Upper lobe of left lung (tissue), 6 donors: ENCODE measurements around the gene SCG5. TPM values are rescaled to one million over a fixed set of nuclear protein-coding genes. Genes with fewer than 3 reads are reported as not detected.

Experiments used
- ATAC-seq, 2 donors: fragments of 200-7000 bp; cut with Tn5 transposase; one replicate each; pipeline ENCODE4 v1.9.1; 2022; ENCODE audit warnings: mild to moderate bottlenecking in 2 of 2, moderate library complexity in 2 of 2; ENCODE audit not compliant: low FRiP score in 2 of 2
- DNase-seq, 2 donors: peaks; one replicate each; pipeline ENCODE4 v3.0.0-alpha.2; 2019 to 2020
- H3K27ac ChIP-seq, 4 donors: fragments of 200-600 bp; sonication (generic); one replicate each; pipeline ENCODE4 v1.5.1; 2016 to 2019
- H3K27me3 ChIP-seq, 4 donors: fragments of 200-600 bp; sonication (generic); one replicate each; pipeline ENCODE4 v1.5.1; 2017 to 2019
- H3K36me3 ChIP-seq, 4 donors: fragments of 200-600 bp; sonication (generic); one replicate each; pipeline ENCODE4 v1.5.1; 2016 to 2019
- H3K4me1 ChIP-seq, 4 donors: fragments of 200-600 bp; sonication (generic); one replicate each; pipeline ENCODE4 v1.5.1; 2018 to 2019
- H3K4me3 ChIP-seq, 4 donors: fragments of 200-600 bp; sonication (generic); one replicate each; pipeline ENCODE4 v1.5.1; 2017 to 2019; ENCODE audit warnings: mild to moderate bottlenecking in 2 of 4, moderate library complexity in 1 of 4
- H3K9me3 ChIP-seq, 4 donors: fragments of 200-600 bp; sonication (generic); one replicate each; pipeline ENCODE4 v1.5.1; 2018 to 2019
- EP300 ChIP-seq, 4 donors: sonication (generic); formaldehyde crosslinking; IDR thresholded peaks; one replicate each; pipeline ENCODE4 v1.5.1; 2017; ENCODE audit warnings: antibody characterized with exemption in 4 of 4, control low read depth in 2 of 4
- POLR2A ChIP-seq, 4 donors: fragments of 450-650 bp; IDR thresholded peaks; one replicate each; pipeline ENCODE4 v1.5.1; 2016 to 2017; ENCODE audit warnings: antibody characterized with exemption in 4 of 4, mild to moderate bottlenecking in 2 of 4
- POLR2AphosphoS5 ChIP-seq, 2 donors: sonication (generic); formaldehyde crosslinking; IDR thresholded peaks; one replicate each; pipeline ENCODE4 v1.5.1; 2017; ENCODE audit warnings: antibody characterized with exemption in 2 of 2
- WGBS, 2 donors: methylation state at CpG; one replicate each; pipeline ENCODE4 v1.1.5; 2017 to 2018; 5-methylcytosine and 5-hydroxymethylcytosine counted together
- total RNA-seq, 6 donors: library from RNA; depleted of rRNA in 4 of 6; stranded (reverse); fragments of >200 nt in 4 of 6; gene quantifications; one replicate each; pipeline versions ENCODE4 v1.1.0 to v1.2.1, GENCODE V29; 2016 to 2021
- TF ChIP-seq, protein P1 (sequence below), 6 experiments: fragments of 450-650 bp in 4 of 6; fragments of 200-600 bp in 2 of 6; sonication (generic) in 2 of 6; IDR thresholded peaks; one replicate each; pipeline ENCODE4 v1.5.1; 2016 to 2019; ENCODE audit warnings: antibody characterized with exemption in 6 of 6
- donor health status: DM: no; HTN: no; CAD: no; lungs with moderate emphysema.
- donor health status: DM: no; HTN: yes; CAD: no; lungs with severe emphysema.

Gene SCG5
- total RNA-seq, 6 donors from 2014 or later, result 0.61 to 1.7 (median 0.97) TPM; not detected in 3

DNA sequence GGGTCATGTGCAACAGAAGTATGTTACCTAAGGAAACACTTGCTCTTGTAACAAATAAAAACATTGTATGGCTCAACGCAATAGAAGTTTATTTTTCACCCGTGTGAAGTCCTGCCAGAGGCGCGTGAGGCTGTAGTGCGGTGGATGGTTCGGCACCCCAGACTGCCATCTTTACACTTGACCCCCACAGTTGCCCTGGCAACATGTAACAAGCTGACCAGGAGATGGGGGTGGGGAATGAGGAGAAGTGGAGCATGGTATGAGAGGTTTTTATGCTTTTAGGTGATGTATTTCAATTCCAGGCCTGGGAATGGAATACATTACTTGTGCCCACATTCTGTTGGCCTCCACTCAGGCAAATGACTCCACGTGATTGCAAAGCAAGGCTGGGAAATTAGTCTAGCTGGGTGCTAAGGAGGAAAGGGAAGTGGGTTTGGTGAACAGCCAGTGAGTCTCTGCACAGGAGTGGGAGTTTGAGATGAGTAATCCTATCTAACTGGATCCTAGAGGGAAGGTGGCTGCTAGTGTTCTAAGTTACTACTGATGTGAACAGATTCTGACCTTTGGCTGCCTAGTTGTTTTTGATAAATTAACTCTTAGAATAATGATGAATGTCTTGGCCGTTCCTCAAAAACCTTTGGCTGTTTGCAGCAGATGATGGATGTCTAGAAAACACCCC lies 42.5 kb downstream of the SCG5 start:
- TF ChIP-seq EP300 (IDR thresholded peaks at IDR 0.05), result no peak
- TF ChIP-seq POLR2A (IDR thresholded peaks at IDR 0.05), result no peak
- no peak for TF ChIP-seq POLR2AphosphoS5 (IDR thresholded peaks at IDR 0.05)
- TF ChIP-seq, protein P1, sequence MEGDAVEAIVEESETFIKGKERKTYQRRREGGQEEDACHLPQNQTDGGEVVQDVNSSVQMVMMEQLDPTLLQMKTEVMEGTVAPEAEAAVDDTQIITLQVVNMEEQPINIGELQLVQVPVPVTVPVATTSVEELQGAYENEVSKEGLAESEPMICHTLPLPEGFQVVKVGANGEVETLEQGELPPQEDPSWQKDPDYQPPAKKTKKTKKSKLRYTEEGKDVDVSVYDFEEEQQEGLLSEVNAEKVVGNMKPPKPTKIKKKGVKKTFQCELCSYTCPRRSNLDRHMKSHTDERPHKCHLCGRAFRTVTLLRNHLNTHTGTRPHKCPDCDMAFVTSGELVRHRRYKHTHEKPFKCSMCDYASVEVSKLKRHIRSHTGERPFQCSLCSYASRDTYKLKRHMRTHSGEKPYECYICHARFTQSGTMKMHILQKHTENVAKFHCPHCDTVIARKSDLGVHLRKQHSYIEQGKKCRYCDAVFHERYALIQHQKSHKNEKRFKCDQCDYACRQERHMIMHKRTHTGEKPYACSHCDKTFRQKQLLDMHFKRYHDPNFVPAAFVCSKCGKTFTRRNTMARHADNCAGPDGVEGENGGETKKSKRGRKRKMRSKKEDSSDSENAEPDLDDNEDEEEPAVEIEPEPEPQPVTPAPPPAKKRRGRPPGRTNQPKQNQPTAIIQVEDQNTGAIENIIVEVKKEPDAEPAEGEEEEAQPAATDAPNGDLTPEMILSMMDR (IDR thresholded peaks at IDR 0.05), result no peak
- Histone ChIP-seq H3K4me3 (no peak overlapping the region), H3K4me1 (no peaks in the 10 kb centered on the region), H3K27ac (no peak overlapping the region), H3K9me3 (no peaks in the 10 kb centered on the region), H3K36me3 (no peaks in the 10 kb centered on the region), H3K27me3 (no peaks in the 10 kb centered on the region)
- 76 to 79% methylated on average over 8 of the region's 8 CpGs for WGBS, 2 donors
- peak in 1 of 2 donors; percentile 78 for ATAC-seq
- DNase-seq, result no peak

DNA sequence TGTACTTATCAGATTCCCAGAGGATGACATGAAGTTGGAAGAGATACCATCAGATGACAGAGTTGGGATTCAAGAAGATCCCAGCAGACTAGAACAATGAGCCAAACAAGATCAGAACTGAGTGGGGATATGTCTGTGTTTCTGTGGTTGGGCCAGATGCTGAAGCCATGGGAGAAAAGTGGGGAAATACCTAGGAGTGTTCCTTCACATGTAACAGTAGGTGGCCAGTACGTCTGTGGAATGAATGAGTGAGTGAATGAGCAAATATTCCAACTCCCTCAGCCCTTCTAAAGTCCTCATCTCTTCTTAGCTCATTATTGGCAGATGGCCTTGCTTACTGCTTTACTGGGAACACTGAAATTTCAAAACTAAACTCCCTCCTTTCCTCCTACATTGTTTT lies 44.1 kb downstream of the SCG5 start:
- no peak for DNase-seq
- Histone ChIP-seq H3K9me3 (no peaks in the 10 kb centered on the region), H3K4me1 (no peaks in the 10 kb centered on the region), H3K27me3 (no peaks in the 10 kb centered on the region), H3K36me3 (no peaks in the 10 kb centered on the region), H3K27ac (no peak overlapping the region), H3K4me3 (no peak overlapping the region)
- WGBS, 2 donors, result 47 to 48% methylated on average over 1 of the region's 1 CpG
- ATAC-seq, result peak in 1 of 2 donors; percentile 71
- TF ChIP-seq, protein P1 (IDR thresholded peaks at IDR 0.05), result no peak
- no peak for TF ChIP-seq POLR2A (IDR thresholded peaks at IDR 0.05)
- TF ChIP-seq EP300 (IDR thresholded peaks at IDR 0.05), result no peak
- TF ChIP-seq POLR2AphosphoS5 (IDR thresholded peaks at IDR 0.05), result no peak

DNA sequence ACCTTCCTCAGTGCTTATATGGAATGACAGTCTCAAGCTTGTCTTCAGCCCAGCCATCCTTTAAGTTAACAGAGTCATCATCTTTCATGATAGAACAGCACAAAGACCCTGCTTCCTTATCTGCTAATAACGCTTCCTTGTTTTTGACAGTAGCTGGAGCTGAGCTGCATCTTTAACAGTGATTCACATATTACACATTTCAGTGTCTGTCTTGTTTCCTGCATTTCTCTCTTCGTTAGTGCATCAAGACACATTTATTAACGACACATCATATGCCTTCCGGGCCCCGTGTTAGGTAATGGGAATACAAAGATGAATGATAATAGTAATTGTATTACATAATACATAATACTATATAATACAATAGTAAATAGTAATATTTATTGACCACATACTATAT lies 46.0 kb downstream of the SCG5 start:
- WGBS, 2 donors, result 71 to 77% methylated on average over 5 of the region's 5 CpGs

DNA sequence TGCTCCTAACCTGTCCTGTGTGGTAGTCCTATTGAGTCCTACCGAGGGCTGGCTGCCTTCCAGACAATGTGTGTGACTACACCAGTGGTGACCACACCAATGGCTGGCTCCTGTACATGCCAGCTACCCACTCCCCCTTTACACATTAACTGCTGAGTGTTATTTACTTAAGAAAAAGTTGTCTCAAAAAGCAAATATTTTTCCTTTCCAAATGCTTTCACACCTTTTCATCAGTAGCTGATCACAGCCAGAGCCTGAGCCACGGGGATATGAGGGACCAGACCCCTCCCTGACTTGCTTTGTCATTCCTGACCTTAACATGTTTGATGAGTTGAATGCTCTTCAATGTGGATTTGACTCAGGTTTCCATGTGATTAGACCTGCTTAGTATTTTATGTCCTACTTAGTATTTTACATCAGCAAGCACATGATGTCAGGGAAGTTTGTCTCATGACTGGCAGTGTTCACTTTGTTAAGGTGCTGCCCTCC lies 46.7 kb downstream of the SCG5 start:
- H3K9me3 ChIP-seq, result no peaks in the 10 kb centered on the region
- H3K4me3 ChIP-seq, result no peak overlapping the region
- H3K27ac ChIP-seq, result no peak overlapping the region
- no peaks in the 10 kb centered on the region for H3K4me1 ChIP-seq
- peak in 1 of 2 donors; percentile 29 for DNase-seq
- 47 to 49% methylated on average over 2 of the region's 2 CpGs for WGBS, 2 donors
- H3K36me3 ChIP-seq, result no peaks in the 10 kb centered on the region
- H3K27me3 ChIP-seq, result no peaks in the 10 kb centered on the region
- TF ChIP-seq POLR2AphosphoS5 (IDR thresholded peaks at IDR 0.05) (no peak), POLR2A (IDR thresholded peaks at IDR 0.05) (no peak), EP300 (IDR thresholded peaks at IDR 0.05) (no peak)
- TF ChIP-seq, protein P1 (IDR thresholded peaks at IDR 0.05), result no peak
- ATAC-seq, result no peak

More for the DNA sequence above, 46.0 kb downstream of the SCG5 start:
- Histone ChIP-seq H3K4me1 (no peaks in the 10 kb centered on the region), H3K4me3 (no peak overlapping the region), H3K9me3 (no peaks in the 10 kb centered on the region), H3K36me3 (no peaks in the 10 kb centered on the region), H3K27me3 (no peaks in the 10 kb centered on the region), H3K27ac (no peak overlapping the region)
- no peak for ATAC-seq
- no peak for TF ChIP-seq POLR2A (IDR thresholded peaks at IDR 0.05)
- TF ChIP-seq, protein P1 (IDR thresholded peaks at IDR 0.05), result no peak
- DNase-seq, result no peak
